ENCODE data around the gene S100A1.
"Not testable (repeated sequence)": the region's sequence is repeated elsewhere in the genome, so short reads cannot be mapped to it uniquely, and the experiment has no call there.

Gene S100A1

GRCh38 chr1:153631047-153632022 lies 3.1 kb downstream of the S100A1 start:
- DNase-seq, result no peak

- no peak for DNase-seq
Measured at GRCh38 chr1:153633161-153633753, 5.0 kb downstream of the S100A1 start.

- DNase-seq, result peak; percentile 98
Measured at GRCh38 chr1:153633754-153634665, 5.8 kb downstream of the S100A1 start, which contains the start of gene CHTOP. TSS of gene CHTOP (plus strand) at chr1:153634066. CDS start at chr1:153636589, 2,523 bp downstream.

GRCh38 chr1:153635872-153636271 lies 7.6 kb downstream of the S100A1 start:
- DNase-seq, result no peak

GRCh38 chr1:153636312-153636711 lies 8.1 kb downstream of the S100A1 start:
- no peak for DNase-seq

- no peak for DNase-seq
Measured at GRCh38 chr1:153638261-153638660, 10.0 kb downstream of the S100A1 start.

GRCh38 chr1:153639280-153639679 lies 11.0 kb downstream of the S100A1 start:
- no peak for DNase-seq

- not testable (repeated sequence) for DNase-seq
Measured at GRCh38 chr1:153640213-153640612, 12.0 kb downstream of the S100A1 start.

GRCh38 chr1:153640861-153641260 lies 12.6 kb downstream of the S100A1 start:
- DNase-seq, result no peak

- DNase-seq, result no peak
Measured at GRCh38 chr1:153642161-153642560, 13.9 kb downstream of the S100A1 start.

- DNase-seq, result no peak
Measured at GRCh38 chr1:153643100-153643499, 14.9 kb downstream of the S100A1 start.

- DNase-seq, result no peak
Measured at GRCh38 chr1:153643816-153644215, 15.6 kb downstream of the S100A1 start.

- DNase-seq, result no peak
Measured at GRCh38 chr1:153646672-153647345, 18.6 kb downstream of the S100A1 start.

- no peak for DNase-seq
Measured at GRCh38 chr1:153647346-153647714, 19.1 kb downstream of the S100A1 start.

- no peak for DNase-seq
Measured at GRCh38 chr1:153648000-153648643, 19.9 kb downstream of the S100A1 start.

- peak; percentile 64 for DNase-seq
Measured at GRCh38 chr1:153649137-153649862, 21.1 kb downstream of the S100A1 start.

- peak; percentile 84 for DNase-seq
Measured at GRCh38 chr1:153649863-153650235, 21.6 kb downstream of the S100A1 start.

GRCh38 chr1:153651771-153652170 lies 23.5 kb downstream of the S100A1 start:
- peak; percentile 73 for DNase-seq

- DNase-seq, result no peak
Measured at GRCh38 chr1:153652805-153653500, 24.7 kb downstream of the S100A1 start.

- DNase-seq, result peak; percentile 44
Measured at GRCh38 chr1:153655333-153655732, 27.1 kb downstream of the S100A1 start.

Measured in SHP77 treated with DMSO at 0.1 percent for 48 hours (cell line).